IPS-18a (cell line): ENCODE data around the gene BCORL1.

Experiments used
- H3K27ac ChIP-seq: one replicate; pipeline ENCODE4 v1.5.1; 2013; ENCODE audit warnings: low read length
- H3K27me3 ChIP-seq: one replicate; pipeline ENCODE4 v1.6.1; 2013; ENCODE audit warnings: mild to moderate bottlenecking, low read length; ENCODE audit not compliant: control insufficient read depth, insufficient read depth
- H3K36me3 ChIP-seq: one replicate; pipeline ENCODE4 v1.6.1; 2013; ENCODE audit warnings: low read depth, low read length; ENCODE audit not compliant: control insufficient read depth
- H3K4me1 ChIP-seq: one replicate; pipeline ENCODE4 v1.6.1; 2013; ENCODE audit warnings: low read depth, low read length; ENCODE audit not compliant: control insufficient read depth
- H3K4me3 ChIP-seq: one replicate; pipeline ENCODE4 v1.5.1; 2013; ENCODE audit warnings: low read length
- H3K9ac ChIP-seq: one replicate; pipeline ENCODE4 v1.6.1; 2013; ENCODE audit warnings: mild to moderate bottlenecking, low read length, moderate library complexity
- H3K9me3 ChIP-seq: one replicate; pipeline ENCODE4 v1.6.1; 2013; ENCODE audit warnings: low read depth, low read length; ENCODE audit not compliant: control insufficient read depth

Gene BCORL1

DNA sequence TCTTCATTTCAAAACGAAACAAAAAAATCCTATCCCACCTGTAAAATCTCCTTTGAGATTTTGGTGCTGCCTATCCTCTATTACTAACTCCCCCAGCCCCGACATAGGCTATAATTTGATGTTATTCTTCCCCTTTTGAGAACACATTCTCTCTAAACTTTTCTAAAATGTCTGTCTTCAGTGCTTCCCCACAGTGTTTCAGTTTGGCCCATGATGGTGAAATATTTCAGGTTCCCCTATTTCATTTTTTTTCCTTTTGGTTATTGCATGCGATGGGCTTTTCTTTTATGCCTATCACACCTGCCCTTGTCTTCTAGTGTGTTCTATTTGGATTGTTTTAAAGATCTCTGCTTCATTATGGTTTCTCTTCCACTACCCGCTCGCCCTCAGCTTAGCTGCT lies 14.7 kb downstream of the BCORL1 start:
- H3K36me3 ChIP-seq: no peaks in the 10 kb centered on the region
- H3K27ac ChIP-seq: no peak overlapping the region
- no peaks in the 10 kb centered on the region for H3K4me1 ChIP-seq
- no peak overlapping the region for H3K4me3 ChIP-seq
- H3K9me3 ChIP-seq: peaks cover 12% of the 10 kb centered on the region
- H3K27me3 ChIP-seq: no peaks in the 10 kb centered on the region
- no peak overlapping the region for H3K9ac ChIP-seq

DNA sequence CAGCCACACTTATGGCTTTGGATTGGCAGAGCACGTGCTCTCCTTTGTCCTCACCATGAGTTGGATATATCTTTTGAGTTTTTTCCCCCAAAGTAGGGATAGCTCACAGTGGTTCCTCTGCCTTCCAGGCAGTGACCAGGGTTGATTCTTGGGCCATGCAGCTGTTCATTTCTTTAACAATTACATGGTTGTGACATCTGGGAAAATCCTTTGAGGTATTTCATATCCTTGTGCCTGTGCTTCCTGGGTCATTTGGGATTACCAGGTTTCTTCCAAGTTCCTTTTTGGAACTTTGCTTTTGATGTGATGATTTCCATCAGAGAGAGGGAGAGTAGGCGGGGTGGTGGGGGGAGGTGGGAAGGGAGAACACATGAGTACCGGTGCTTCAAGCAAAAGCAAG lies 15.6 kb downstream of the BCORL1 start:
- Histone ChIP-seq H3K36me3 (no peaks in the 10 kb centered on the region), H3K9ac (no peak overlapping the region), H3K9me3 (peaks cover 17% of the 10 kb centered on the region)

GRCh38 chrX:130001893-130002292 lies 19.5 kb downstream of the BCORL1 start:
- H3K36me3 ChIP-seq: no peaks in the 10 kb centered on the region
- no peak overlapping the region for H3K4me3 ChIP-seq
- no peak overlapping the region for H3K9ac ChIP-seq
- no peak overlapping the region for H3K27ac ChIP-seq
- H3K4me1 ChIP-seq: no peaks in the 10 kb centered on the region
- H3K27me3 ChIP-seq: no peaks in the 10 kb centered on the region
- H3K9me3 ChIP-seq: peaks cover 15% of the 10 kb centered on the region

More for the DNA sequence above, 15.6 kb downstream of the BCORL1 start:
- no peak overlapping the region for H3K4me3 ChIP-seq
- no peaks in the 10 kb centered on the region for H3K27me3 ChIP-seq
- H3K4me1 ChIP-seq: no peaks in the 10 kb centered on the region
- H3K27ac ChIP-seq: no peak overlapping the region

- Histone ChIP-seq H3K4me1 (no peaks in the 10 kb centered on the region), H3K27me3 (no peaks in the 10 kb centered on the region), H3K36me3 (no peaks in the 10 kb centered on the region), H3K4me3 (no peak overlapping the region), H3K9ac (no peak overlapping the region), H3K9me3 (peaks cover 15% of the 10 kb centered on the region), H3K27ac (no peak overlapping the region)
Observed at GRCh38 chrX:130002541-130002940, 20.1 kb downstream of the BCORL1 start.

- Histone ChIP-seq H3K36me3 (no peaks in the 10 kb centered on the region), H3K9me3 (peaks cover 14% of the 10 kb centered on the region), H3K9ac (no peak overlapping the region), H3K4me1 (no peaks in the 10 kb centered on the region), H3K27me3 (no peaks in the 10 kb centered on the region), H3K4me3 (no peak overlapping the region), H3K27ac (no peak overlapping the region)
Observed at GRCh38 chrX:130005089-130005807, 22.8 kb downstream of the BCORL1 start.

- Histone ChIP-seq H3K9ac (no peak overlapping the region), H3K4me3 (no peak overlapping the region), H3K27me3 (no peaks in the 10 kb centered on the region), H3K36me3 (no peaks in the 10 kb centered on the region), H3K9me3 (peaks cover 3% of the 10 kb centered on the region), H3K27ac (no peak overlapping the region), H3K4me1 (no peaks in the 10 kb centered on the region)
Observed at GRCh38 chrX:130009658-130010223, 27.3 kb downstream of the BCORL1 start.

- Histone ChIP-seq H3K27ac (no peak overlapping the region), H3K36me3 (no peaks in the 10 kb centered on the region), H3K9ac (no peak overlapping the region), H3K9me3 (peaks cover 3% of the 10 kb centered on the region), H3K27me3 (no peaks in the 10 kb centered on the region), H3K4me1 (no peaks in the 10 kb centered on the region), H3K4me3 (no peak overlapping the region)
Observed at GRCh38 chrX:130012683-130013082, 30.2 kb downstream of the BCORL1 start.

GRCh38 chrX:130013661-130014060 lies 31.2 kb downstream of the BCORL1 start:
- no peaks in the 10 kb centered on the region for H3K4me1 ChIP-seq
- H3K9ac ChIP-seq: no peak overlapping the region
- no peak overlapping the region for H3K4me3 ChIP-seq
- H3K9me3 ChIP-seq: peaks cover 3% of the 10 kb centered on the region
- no peak overlapping the region for H3K27ac ChIP-seq
- no peaks in the 10 kb centered on the region for H3K27me3 ChIP-seq
- no peaks in the 10 kb centered on the region for H3K36me3 ChIP-seq

DNA sequence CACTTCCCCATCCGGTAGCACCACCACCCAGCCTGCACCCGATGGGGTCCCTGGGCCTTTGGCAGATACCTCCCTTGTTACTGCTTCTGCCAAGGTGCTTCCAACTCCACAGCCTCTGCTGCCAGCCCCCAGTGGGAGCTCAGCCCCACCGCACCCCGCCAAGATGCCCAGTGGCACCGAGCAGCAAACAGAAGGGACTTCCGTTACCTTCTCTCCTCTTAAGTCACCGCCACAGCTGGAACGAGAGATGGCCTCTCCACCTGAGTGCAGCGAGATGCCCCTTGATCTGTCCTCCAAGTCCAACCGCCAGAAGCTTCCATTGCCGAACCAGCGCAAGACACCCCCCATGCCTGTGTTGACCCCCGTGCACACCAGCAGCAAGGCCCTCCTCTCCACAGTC lies 31.9 kb downstream of the BCORL1 start:
- Histone ChIP-seq H3K9ac (no peak overlapping the region), H3K4me1 (no peaks in the 10 kb centered on the region), H3K36me3 (no peaks in the 10 kb centered on the region), H3K27me3 (no peaks in the 10 kb centered on the region), H3K9me3 (peaks cover 3% of the 10 kb centered on the region), H3K27ac (no peak overlapping the region), H3K4me3 (no peak overlapping the region)

DNA sequence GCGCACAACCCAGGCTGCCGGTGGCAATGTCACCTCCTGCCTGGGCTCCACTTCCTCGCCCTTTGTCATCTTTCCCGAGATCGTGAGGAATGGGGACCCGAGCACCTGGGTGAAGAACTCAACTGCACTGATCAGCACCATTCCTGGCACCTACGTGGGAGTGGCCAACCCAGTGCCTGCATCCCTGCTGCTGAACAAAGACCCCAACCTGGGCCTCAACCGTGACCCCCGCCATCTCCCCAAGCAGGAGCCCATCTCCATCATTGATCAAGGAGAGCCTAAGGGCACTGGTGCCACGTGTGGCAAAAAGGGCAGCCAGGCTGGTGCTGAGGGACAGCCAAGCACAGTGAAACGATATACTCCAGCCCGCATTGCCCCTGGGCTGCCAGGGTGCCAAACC lies 32.3 kb downstream of the BCORL1 start:
- H3K36me3 ChIP-seq: no peaks in the 10 kb centered on the region
- H3K4me1 ChIP-seq: no peaks in the 10 kb centered on the region
- H3K9ac ChIP-seq: no peak overlapping the region
- no peaks in the 10 kb centered on the region for H3K27me3 ChIP-seq
- peaks cover 3% of the 10 kb centered on the region for H3K9me3 ChIP-seq
- H3K27ac ChIP-seq: no peak overlapping the region
- no peak overlapping the region for H3K4me3 ChIP-seq

- H3K9ac ChIP-seq: no peak overlapping the region
- H3K27me3 ChIP-seq: no peaks in the 10 kb centered on the region
- no peaks in the 10 kb centered on the region for H3K4me1 ChIP-seq
- no peaks in the 10 kb centered on the region for H3K9me3 ChIP-seq
- H3K4me3 ChIP-seq: no peak overlapping the region
- H3K36me3 ChIP-seq: no peaks in the 10 kb centered on the region
- H3K27ac ChIP-seq: no peak overlapping the region
Observed at GRCh38 chrX:130015181-130015580, 32.7 kb downstream of the BCORL1 start.

GRCh38 chrX:130018143-130018542 lies 35.7 kb downstream of the BCORL1 start:
- H3K36me3 ChIP-seq: no peaks in the 10 kb centered on the region
- no peaks in the 10 kb centered on the region for H3K27me3 ChIP-seq
- H3K27ac ChIP-seq: no peak overlapping the region
- H3K4me3 ChIP-seq: no peak overlapping the region
- H3K9me3 ChIP-seq: no peaks in the 10 kb centered on the region
- no peaks in the 10 kb centered on the region for H3K4me1 ChIP-seq
- no peak overlapping the region for H3K9ac ChIP-seq
